ENCODE measurements around the gene DYNLL1. TPM values are rescaled to one million over a fixed set of nuclear protein-coding genes. Genes with fewer than 3 reads are reported as not detected.

Gene DYNLL1
- total and polyA plus RNA-seq, 5 donors = 164 to 350 (median 256) TPM

DNA sequence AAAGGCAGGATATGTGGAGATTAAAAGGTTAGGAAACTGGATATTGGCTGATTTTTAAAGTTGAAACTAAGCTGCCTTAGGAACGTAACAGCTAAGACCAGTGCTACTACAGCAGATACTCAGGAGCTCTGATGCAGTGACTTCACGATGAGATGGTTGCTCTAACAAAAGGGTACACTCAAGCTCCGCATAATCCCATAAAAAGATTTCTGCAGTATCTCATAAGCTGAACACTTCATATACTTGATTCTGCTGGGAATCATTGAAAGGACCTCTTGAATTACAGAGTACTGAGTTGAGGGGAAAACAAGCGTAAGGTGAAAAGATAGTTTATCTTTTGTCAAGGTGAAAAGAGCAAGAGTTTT lies 41.9 kb downstream of the DYNLL1 start:
- ATAC-seq = no peak
- Histone ChIP-seq H3K27me3 (ENCODE audit: control insufficient read depth, insufficient read depth) (no peaks in the 10 kb centered on the region), H3K4me3 (ENCODE audit: low read length) (peak overlapping the region; percentile 59), H3K27ac (ENCODE audit: low read length) (peak overlapping the region; percentile 89), H3K4me1 (ENCODE audit: control insufficient read depth, insufficient read depth, low read length) (peaks cover 16% of the 10 kb centered on the region), H3K9me3 (ENCODE audit: control insufficient read depth, low read length) (no peaks in the 10 kb centered on the region)
- 33% methylated on average over 4 of the region's 4 CpGs for WGBS
- intact Hi-C loops (cut with DNase I) = loop anchor here in 1 of 4 donors (10.0 kb wide), 1 partner anchor 63 kb away; no protein-coding TSS in a partner anchor
- no peak for DNase-seq

DNA sequence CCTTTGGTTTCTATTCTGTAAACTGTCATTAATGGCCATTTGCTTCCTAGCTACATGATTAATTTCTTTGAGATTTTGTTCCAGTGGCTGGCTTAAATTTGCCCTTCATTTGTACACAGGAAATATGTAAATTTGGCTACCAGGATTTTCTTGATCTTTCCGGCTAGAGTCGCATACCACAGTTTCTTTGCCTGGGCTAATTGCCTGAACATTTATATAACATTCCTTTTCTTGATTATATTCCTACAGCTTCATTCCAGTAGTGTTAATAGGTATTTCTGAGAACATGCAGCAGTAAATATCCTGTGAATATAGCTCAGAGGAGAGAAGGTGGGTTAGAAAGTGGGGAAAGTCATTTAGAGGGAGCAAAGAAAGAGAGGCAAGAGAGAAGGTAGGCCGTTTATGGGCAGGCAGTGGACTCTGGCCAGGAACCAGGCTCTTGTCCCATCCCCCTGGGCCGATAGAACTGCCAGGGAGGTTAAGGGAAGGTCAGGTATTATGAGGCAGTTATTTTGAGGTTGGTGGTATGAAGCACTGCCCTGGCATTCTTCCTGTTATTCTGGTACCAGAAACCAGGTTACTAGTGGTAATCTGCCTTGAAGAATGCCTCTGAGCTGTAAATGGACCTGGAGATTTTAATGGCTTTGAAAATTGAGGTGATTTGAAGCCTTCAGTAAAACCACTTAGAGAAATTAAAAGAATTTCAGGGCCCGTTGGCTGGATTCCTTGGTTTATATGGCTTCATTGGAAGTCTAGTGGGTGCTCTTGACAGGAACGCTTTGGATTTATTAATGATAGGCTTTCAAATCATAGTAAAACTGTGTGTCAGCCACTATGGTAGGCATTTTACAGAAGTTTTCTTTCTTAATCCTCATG lies 42.6 kb downstream of the DYNLL1 start:
- ATAC-seq (peak; percentile 71 to 74), DNase-seq (peak; percentile 66 to 83 (median 81))
- intact Hi-C loops (cut with DNase I) = loop anchor here in 1 of 4 donors (10.0 kb wide), 1 partner anchor 64 kb away; no protein-coding TSS in a partner anchor
- H3K27ac ChIP-seq (ENCODE audit: low read length) = peak overlapping the region; percentile 61
- H3K9me3 ChIP-seq (ENCODE audit: control insufficient read depth, low read length) = no peaks in the 10 kb centered on the region
- WGBS = 10% methylated on average over 6 of the region's 6 CpGs
- peak overlapping the region; percentile 59 for H3K4me3 ChIP-seq (ENCODE audit: low read length)
- no peaks in the 10 kb centered on the region for H3K27me3 ChIP-seq (ENCODE audit: control insufficient read depth, insufficient read depth)
- H3K4me1 ChIP-seq (ENCODE audit: control insufficient read depth, insufficient read depth, low read length) = peaks cover 16% of the 10 kb centered on the region

DNA sequence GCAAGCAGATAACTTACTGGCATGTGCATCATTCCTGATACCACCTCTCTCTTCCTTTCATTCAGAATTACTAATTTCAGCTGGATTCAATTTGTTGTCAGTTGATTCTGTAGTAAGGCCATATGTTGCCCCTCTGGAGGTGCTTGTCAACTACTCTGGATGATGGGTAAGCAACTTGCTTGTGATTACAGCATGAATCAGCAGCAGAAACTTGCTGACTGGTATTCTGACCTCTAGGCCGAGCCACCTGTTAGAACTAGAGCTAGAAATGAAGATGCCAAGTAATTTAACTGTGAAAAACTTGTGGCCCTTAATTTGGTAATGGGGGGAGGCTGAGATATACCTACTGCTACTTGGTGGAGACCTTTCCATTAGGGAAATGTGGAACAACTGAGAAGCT lies 43.4 kb downstream of the DYNLL1 start:
- H3K4me1 ChIP-seq (ENCODE audit: control insufficient read depth, insufficient read depth, low read length) = peaks cover 16% of the 10 kb centered on the region
- intact Hi-C loops (cut with DNase I) = loop anchor here in 1 of 4 donors (10.0 kb wide), 1 partner anchor 65 kb away; no protein-coding TSS in a partner anchor
- H3K4me3 ChIP-seq (ENCODE audit: low read length) = no peak overlapping the region
- ATAC-seq (no peak), DNase-seq (no peak)
- no peaks in the 10 kb centered on the region for H3K27me3 ChIP-seq (ENCODE audit: control insufficient read depth, insufficient read depth)
- H3K27ac ChIP-seq (ENCODE audit: low read length) = peak overlapping the region; percentile 86
- H3K9me3 ChIP-seq (ENCODE audit: control insufficient read depth, low read length) = no peaks in the 10 kb centered on the region
- 54% methylated on average over 1 of the region's 1 CpG for WGBS

DNA sequence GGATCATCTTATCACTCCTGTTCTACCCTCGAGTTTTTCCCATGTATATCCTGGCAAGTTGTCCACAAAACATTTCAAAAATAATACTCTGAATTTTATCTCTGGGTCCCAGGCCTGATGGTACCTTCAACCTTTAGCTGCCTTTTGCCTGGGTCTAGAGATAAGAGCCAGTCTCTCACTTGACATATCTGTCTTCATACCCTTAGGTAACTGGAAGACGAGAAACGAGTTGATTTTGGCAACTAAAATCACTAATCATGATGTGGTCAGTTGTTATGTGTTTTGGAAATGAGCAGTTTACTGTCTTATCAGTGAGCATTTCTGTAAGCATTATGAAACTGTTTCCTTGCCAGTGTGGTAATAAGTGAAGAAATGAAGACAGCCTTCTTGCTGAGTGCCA lies 44.5 kb downstream of the DYNLL1 start:
- no peak for DNase-seq
- no peaks in the 10 kb centered on the region for H3K27me3 ChIP-seq (ENCODE audit: control insufficient read depth, insufficient read depth)
- no peak overlapping the region for H3K4me3 ChIP-seq (ENCODE audit: low read length)
- 7% methylated on average over 3 of the region's 3 CpGs for WGBS
- H3K4me1 ChIP-seq (ENCODE audit: control insufficient read depth, insufficient read depth, low read length) = peaks cover 17% of the 10 kb centered on the region
- intact Hi-C loops (cut with DNase I) = no loop called here
- H3K9me3 ChIP-seq (ENCODE audit: control insufficient read depth, low read length) = no peaks in the 10 kb centered on the region
- peak overlapping the region; percentile 86 for H3K27ac ChIP-seq (ENCODE audit: low read length)
- peak; percentile 62 to 70 for ATAC-seq

DNA sequence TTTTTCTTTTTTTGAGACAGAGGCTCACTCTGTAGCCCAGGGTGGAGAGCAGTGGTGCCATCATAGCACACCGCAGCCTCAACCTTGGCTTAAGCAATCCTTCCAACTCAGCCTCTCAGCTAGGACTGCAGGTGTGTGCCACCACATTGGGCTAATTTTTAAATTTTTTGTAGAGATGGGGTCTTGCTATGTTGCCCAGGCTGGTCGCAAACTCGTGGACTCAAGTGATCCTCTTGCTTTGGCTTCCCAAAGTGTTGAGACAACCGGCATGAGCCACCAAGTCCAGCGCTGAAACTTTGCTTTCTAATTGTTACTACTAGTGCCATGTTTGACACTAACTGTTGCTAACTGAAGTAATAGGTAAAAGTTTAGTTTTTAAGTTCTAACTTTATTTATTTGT lies 46.3 kb downstream of the DYNLL1 start:
- H3K27me3 ChIP-seq (ENCODE audit: control insufficient read depth, insufficient read depth) = no peaks in the 10 kb centered on the region
- no peak for DNase-seq
- ATAC-seq = no peak
- WGBS = 96% methylated on average over 5 of the region's 5 CpGs
- no peak overlapping the region for H3K4me3 ChIP-seq (ENCODE audit: low read length)
- intact Hi-C loops (cut with DNase I) = no loop called here
- no peak overlapping the region for H3K27ac ChIP-seq (ENCODE audit: low read length)
- peaks cover 17% of the 10 kb centered on the region for H3K4me1 ChIP-seq (ENCODE audit: control insufficient read depth, insufficient read depth, low read length)
- no peaks in the 10 kb centered on the region for H3K9me3 ChIP-seq (ENCODE audit: control insufficient read depth, low read length)

DNA sequence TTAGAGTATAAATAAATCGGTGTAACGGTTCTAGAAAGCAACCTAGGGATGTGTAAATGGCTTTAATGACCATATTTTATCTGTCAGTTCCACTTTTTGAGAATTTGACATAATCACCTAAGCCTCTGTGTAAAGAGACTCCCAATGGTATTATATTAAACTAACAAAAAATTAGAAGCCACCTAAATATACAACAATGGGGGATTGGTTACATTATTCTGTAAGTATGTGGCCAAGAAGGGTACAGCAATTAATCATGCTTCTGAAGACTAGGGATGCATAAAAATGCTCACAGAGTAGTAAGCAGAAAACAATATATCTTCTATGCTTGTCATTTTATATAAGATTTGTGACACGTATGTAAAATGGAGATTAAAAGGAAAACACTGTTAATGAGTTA lies 48.8 kb downstream of the DYNLL1 start:
- Histone ChIP-seq H3K9me3 (ENCODE audit: control insufficient read depth, low read length) (no peaks in the 10 kb centered on the region), H3K4me1 (ENCODE audit: control insufficient read depth, insufficient read depth, low read length) (peaks cover 14% of the 10 kb centered on the region), H3K27me3 (ENCODE audit: control insufficient read depth, insufficient read depth) (no peaks in the 10 kb centered on the region), H3K4me3 (ENCODE audit: low read length) (no peak overlapping the region), H3K27ac (ENCODE audit: low read length) (no peak overlapping the region)
- ATAC-seq (no peak), DNase-seq (no peak)
- intact Hi-C loops (cut with DNase I) = no loop called here
- WGBS = 85% methylated on average over 3 of the region's 3 CpGs

DNA sequence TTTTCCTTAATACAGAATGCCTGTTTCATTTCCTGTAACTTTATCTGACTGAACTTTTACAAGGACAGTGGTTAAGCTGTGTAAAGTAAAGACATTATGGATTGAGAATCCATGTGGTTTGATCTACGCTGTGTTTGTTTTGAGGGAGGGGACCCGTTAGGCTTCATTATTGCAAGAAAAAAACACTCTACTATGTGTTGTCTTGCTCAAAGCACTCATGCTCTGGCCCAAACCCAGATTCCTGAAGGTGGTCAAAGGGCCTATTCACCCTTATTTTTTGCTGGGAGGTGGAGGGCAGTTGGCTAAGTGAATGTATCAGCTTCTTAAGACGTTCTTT lies 50.1 kb downstream of the DYNLL1 start:
- Histone ChIP-seq H3K4me3 (ENCODE audit: low read length) (no peak overlapping the region), H3K4me1 (ENCODE audit: control insufficient read depth, insufficient read depth, low read length) (peaks cover 15% of the 10 kb centered on the region), H3K9me3 (ENCODE audit: control insufficient read depth, low read length) (no peaks in the 10 kb centered on the region), H3K27ac (ENCODE audit: low read length) (peak overlapping the region; percentile 16), H3K27me3 (ENCODE audit: control insufficient read depth, insufficient read depth) (no peaks in the 10 kb centered on the region)
- ATAC-seq = no peak
- DNase-seq = no peak
- intact Hi-C loops (cut with DNase I) = no loop called here
- WGBS = 76% methylated on average over 3 of the region's 3 CpGs

Other genes starting within 250 kb of the DYNLL1 start
- 10 to 100 TPM; 67.8 to 89.8 (median 80.2) TPM for gene PXN, start 230.4 kb upstream of the DYNLL1 start, total RNA-seq
- 77.3 TPM for gene PXN, start 230.4 kb upstream of the DYNLL1 start, polyA plus RNA-seq
- gene RNU4-2, start 204.2 kb upstream of the DYNLL1 start, total RNA-seq = over 10,000 TPM; 12,754 to 31,201 (median 26,788) TPM
- gene RNU4-2, start 204.2 kb upstream of the DYNLL1 start, polyA plus RNA-seq = not detected
- 1,000 to 10,000 TPM; 1,094 to 5,230 (median 2,674) TPM for gene RNU4-1, start 202.9 kb upstream of the DYNLL1 start, total RNA-seq
- gene RNU4-1, start 202.9 kb upstream of the DYNLL1 start, polyA plus RNA-seq = not detected
- 1 to 10 TPM; 3.0 to 6.9 (median 6.2) TPM for gene SIRT4, start 193.8 kb upstream of the DYNLL1 start, total RNA-seq
- gene SIRT4, start 193.8 kb upstream of the DYNLL1 start, polyA plus RNA-seq = 6.0 TPM
- not detected for gene PLA2G1B, start 168.3 kb upstream of the DYNLL1 start, total RNA-seq
- not detected for gene PLA2G1B, start 168.3 kb upstream of the DYNLL1 start, polyA plus RNA-seq
- 10 to 100 TPM in 1 of 4 donors, 1 to 10 TPM in 3; 3.0 to 10.7 (median 5.1) TPM for gene MSI1, start 126.9 kb upstream of the DYNLL1 start, total RNA-seq
- gene MSI1, start 126.9 kb upstream of the DYNLL1 start, polyA plus RNA-seq = 2.1 TPM
- gene COX6A1, start 58.0 kb upstream of the DYNLL1 start, total RNA-seq = 100 to 1,000 TPM; 132 to 197 (median 183) TPM
- gene COX6A1, start 58.0 kb upstream of the DYNLL1 start, polyA plus RNA-seq = 553 TPM
- gene TRIAP1, start 49.7 kb upstream of the DYNLL1 start, total RNA-seq = 10 to 100 TPM; 11.5 to 16.2 (median 12.8) TPM
- gene TRIAP1, start 49.7 kb upstream of the DYNLL1 start, polyA plus RNA-seq = 16.8 TPM
- 10 to 100 TPM; 14.1 to 16.2 (median 15.5) TPM for gene GATC, start 49.7 kb upstream of the DYNLL1 start, total RNA-seq
- 7.2 TPM for gene GATC, start 49.7 kb upstream of the DYNLL1 start, polyA plus RNA-seq
- 10 to 100 TPM; 43.5 to 59.5 (median 47.9) TPM for gene SRSF9, start 26.4 kb upstream of the DYNLL1 start, total RNA-seq
- gene SRSF9, start 26.4 kb upstream of the DYNLL1 start, polyA plus RNA-seq = 40.3 TPM
- gene COQ5, start 33.0 kb downstream of the DYNLL1 start, total RNA-seq = 10 to 100 TPM; 26.2 to 30.6 (median 27.6) TPM
- 40.5 TPM for gene COQ5, start 33.0 kb downstream of the DYNLL1 start, polyA plus RNA-seq
- 100 to 1,000 TPM; 235 to 259 (median 237) TPM for gene RNF10, start 38.2 kb downstream of the DYNLL1 start, total RNA-seq
- 281 TPM for gene RNF10, start 38.2 kb downstream of the DYNLL1 start, polyA plus RNA-seq
- 10 to 100 TPM; 31.4 to 48.4 (median 41.5) TPM for gene POP5, start 85.3 kb downstream of the DYNLL1 start, total RNA-seq
- 54.1 TPM for gene POP5, start 85.3 kb downstream of the DYNLL1 start, polyA plus RNA-seq
- 1 to 10 TPM in 3 of 4 donors, under 1 TPM in 1; 0.89 to 4.0 (median 2.0) TPM for gene CABP1, start 144.5 kb downstream of the DYNLL1 start, total RNA-seq
- gene CABP1, start 144.5 kb downstream of the DYNLL1 start, polyA plus RNA-seq = 3.0 TPM
- gene MLEC, start 191.0 kb downstream of the DYNLL1 start, total RNA-seq = 100 to 1,000 TPM; 157 to 257 (median 193) TPM
- 93.6 TPM for gene MLEC, start 191.0 kb downstream of the DYNLL1 start, polyA plus RNA-seq
- gene UNC119B, start 214.3 kb downstream of the DYNLL1 start, total RNA-seq = 10 to 100 TPM; 15.7 to 17.8 (median 16.7) TPM
- gene UNC119B, start 214.3 kb downstream of the DYNLL1 start, polyA plus RNA-seq = 7.0 TPM
- 10 to 100 TPM; 34.2 to 51.3 (median 42.5) TPM for gene ACADS, start 229.7 kb downstream of the DYNLL1 start, total RNA-seq
- gene ACADS, start 229.7 kb downstream of the DYNLL1 start, polyA plus RNA-seq = 68.0 TPM